ENCODE data around the gene DOCK9. TPM values are rescaled to one million over a fixed set of nuclear protein-coding genes. Genes with fewer than 3 reads are reported as not detected.

The DOCK9 gene
- total and polyA plus RNA-seq, 2 donors (not counting 1 experiment from before 2014, with no cell fraction given): 18.5 to 28.0 TPM

- intact Hi-C loops (cut with micrococcal nuclease): no loop called here
- H2AFZ ChIP-seq (ENCODE audit: insufficient read depth, low read depth, low read length, poor library complexity, severe bottlenecking): no peak overlapping the region
- H3K36me3 ChIP-seq (replicated peaks in 1 of 2; ENCODE audit: control extremely low read depth in 1 of 2, control insufficient read depth in 1 of 2, extremely low read depth in 1 of 2, insufficient read depth in 2 of 2, low read length in 1 of 2): no peaks in the 10 kb centered on the region
- no peak overlapping the region for H3K27ac ChIP-seq (ENCODE audit: low read length in 2 of 2)
- ChIA-PET POLR2A (interaction anchor here (0.6 kb wide), 1 partner anchor 558 kb away, joined by 5 read pairs; no protein-coding TSS in a partner anchor), CTCF (no interaction called here)
- no peaks in the 10 kb centered on the region for H3K79me2 ChIP-seq (ENCODE audit: control insufficient read depth, insufficient read depth, low read length)
- no peaks in the 10 kb centered on the region for H3K4me1 ChIP-seq (ENCODE audit: control insufficient read depth in 2 of 2, insufficient read depth in 2 of 2, low read length in 2 of 2)
- no peak for TF ChIP-seq CTCF (IDR thresholded peaks at IDR 0.05)
- no peak for TF ChIP-seq EZH2 (IDR thresholded peaks at IDR 0.05; ENCODE audit: borderline replicate concordance, insufficient read depth, low read depth, low read length, poor library complexity, severe bottlenecking)
- H3K9me3 ChIP-seq (ENCODE audit: control extremely low read depth in 1 of 3, control insufficient read depth in 2 of 3, insufficient read depth in 1 of 3, low read length in 2 of 3): no peaks in the 10 kb centered on the region
- ATAC-seq (ENCODE audit: low read depth) (no peak), DNase-seq (no peak)
- H3K4me3 Mint-ChIP-seq: no peak overlapping the region
- H3K4me1 Mint-ChIP-seq: no peaks in the 10 kb centered on the region
- no peaks in the 10 kb centered on the region for H4K20me1 ChIP-seq (ENCODE audit: control insufficient read depth, insufficient read depth, low read length, poor library complexity, severe bottlenecking)
- no peaks in the 10 kb centered on the region for H3K9me3 Mint-ChIP-seq (ENCODE audit: insufficient read depth)
- no peaks in the 10 kb centered on the region for H3K27me3 Mint-ChIP-seq
- H3K27ac Mint-ChIP-seq: no peak overlapping the region
- H3K27me3 ChIP-seq (replicated peaks in 1 of 4; ENCODE audit: control extremely low read depth in 1 of 4, control insufficient read depth in 3 of 4, insufficient read depth in 4 of 4, low read length in 3 of 4): no peaks in the 10 kb centered on the region
- no peak overlapping the region for H3K4me3 ChIP-seq (ENCODE audit: control extremely low read depth in 1 of 5, extremely low read depth in 1 of 5, insufficient read depth in 1 of 5, low read depth in 2 of 5, low read length in 4 of 5)
- H3K4me2 ChIP-seq (replicated peaks; ENCODE audit: low read depth, low read length, poor library complexity, severe bottlenecking): no peak overlapping the region
- H3K9ac ChIP-seq (ENCODE audit: low read length): no peak overlapping the region
- WGBS (ENCODE audit: insufficient coverage): 100% methylated on average over 5 of the region's 6 CpGs
Measured at GRCh38 chr13:98951266-98951665, 26.6 kb downstream of the DOCK9 start.

- Histone ChIP-seq H3K9me3 (ENCODE audit: control extremely low read depth in 1 of 3, control insufficient read depth in 2 of 3, insufficient read depth in 1 of 3, low read length in 2 of 3) (no peaks in the 10 kb centered on the region), H3K79me2 (ENCODE audit: control insufficient read depth, insufficient read depth, low read length) (no peaks in the 10 kb centered on the region), H4K20me1 (ENCODE audit: control insufficient read depth, insufficient read depth, low read length, poor library complexity, severe bottlenecking) (no peaks in the 10 kb centered on the region), H3K4me3 (ENCODE audit: control extremely low read depth in 1 of 5, extremely low read depth in 1 of 5, insufficient read depth in 1 of 5, low read depth in 2 of 5, low read length in 4 of 5) (no peak overlapping the region), H3K27me3 (replicated peaks in 1 of 4; ENCODE audit: control extremely low read depth in 1 of 4, control insufficient read depth in 3 of 4, insufficient read depth in 4 of 4, low read length in 3 of 4) (no peaks in the 10 kb centered on the region), H3K4me2 (replicated peaks; ENCODE audit: low read depth, low read length, poor library complexity, severe bottlenecking) (no peak overlapping the region), H3K4me1 (ENCODE audit: control insufficient read depth in 2 of 2, insufficient read depth in 2 of 2, low read length in 2 of 2) (no peaks in the 10 kb centered on the region), H3K27ac (ENCODE audit: low read length in 2 of 2) (no peak overlapping the region), H2AFZ (ENCODE audit: insufficient read depth, low read depth, low read length, poor library complexity, severe bottlenecking) (no peak overlapping the region), H3K9ac (ENCODE audit: low read length) (no peak overlapping the region), H3K36me3 (replicated peaks in 1 of 2; ENCODE audit: control extremely low read depth in 1 of 2, control insufficient read depth in 1 of 2, extremely low read depth in 1 of 2, insufficient read depth in 2 of 2, low read length in 1 of 2) (no peaks in the 10 kb centered on the region)
- no peak overlapping the region for H3K4me3 Mint-ChIP-seq
- H3K27ac Mint-ChIP-seq: no peak overlapping the region
- no peaks in the 10 kb centered on the region for H3K9me3 Mint-ChIP-seq (ENCODE audit: insufficient read depth)
- ChIA-PET CTCF (no interaction called here), POLR2A (no interaction called here)
- DNase-seq (no peak), ATAC-seq (ENCODE audit: low read depth) (no peak)
- H3K27me3 Mint-ChIP-seq: no peaks in the 10 kb centered on the region
- no peaks in the 10 kb centered on the region for H3K4me1 Mint-ChIP-seq
- intact Hi-C loops (cut with micrococcal nuclease): no loop called here
- TF ChIP-seq EZH2 (IDR thresholded peaks at IDR 0.05; ENCODE audit: borderline replicate concordance, insufficient read depth, low read depth, low read length, poor library complexity, severe bottlenecking): no peak
- no peak for TF ChIP-seq CTCF (IDR thresholded peaks at IDR 0.05)
- WGBS (ENCODE audit: insufficient coverage): 100% methylated on average over 5 of the region's 7 CpGs
Measured at GRCh38 chr13:98950705-98951104, 27.2 kb downstream of the DOCK9 start.
